ENCODE measurements around the gene MORN4. TPM values are rescaled to one million over a fixed set of nuclear protein-coding genes. Genes with fewer than 3 reads are reported as not detected.

MORN4 gene
- total and polyA plus RNA-seq, 2 donors (not counting 3 experiments of a cell fraction or from before 2014, with no cell fraction given) = 12.2 to 13.9 TPM

- no peaks in the 10 kb centered on the region for H3K9me3 ChIP-seq (replicated peaks; ENCODE audit: control insufficient read depth, insufficient read depth, low read length)
- H4K20me1 ChIP-seq (replicated peaks; ENCODE audit: control insufficient read depth, extremely low read depth, insufficient read depth, low read length) = no peaks in the 10 kb centered on the region
- peaks cover 3% of the 10 kb centered on the region for H3K4me1 ChIP-seq (ENCODE audit: control insufficient read depth, extremely low read depth, insufficient read depth, low read length)
- TF ChIP-seq CTCF (IDR thresholded peaks at IDR 0.05; ENCODE audit: extremely low read depth in 1 of 2, insufficient read depth in 1 of 2, low read depth in 1 of 2, low read length in 2 of 2) = no peak
- no peak for TF ChIP-seq POLR2AphosphoS5 (IDR thresholded peaks at IDR 0.05; ENCODE audit: insufficient read depth, low read depth, low read length)
- H3K4me2 ChIP-seq (ENCODE audit: insufficient read depth, low read length) = no peak overlapping the region
- ChIA-PET CTCF (interaction anchor here (0.7 to 1.4 kb wide), 2 partner anchors 21 to 56 kb away, joined by 3 to 5 read pairs; partner anchors contain the start of gene ANKRD2), POLR2A (no interaction called here)
- H3K79me2 ChIP-seq (ENCODE audit: control insufficient read depth, insufficient read depth, low read length) = no peaks in the 10 kb centered on the region
- H2AFZ ChIP-seq (ENCODE audit: low read depth, low read length) = no peak overlapping the region
- intact Hi-C loops (cut with micrococcal nuclease) = no loop called here
- no peaks in the 10 kb centered on the region for H3K27me3 ChIP-seq (ENCODE audit: control insufficient read depth in 2 of 2, insufficient read depth in 2 of 2, low read length in 2 of 2)
- H3K36me3 ChIP-seq (ENCODE audit: control insufficient read depth in 2 of 2, extremely low read depth in 1 of 2, insufficient read depth in 2 of 2, low read length in 2 of 2) = no peaks in the 10 kb centered on the region
- H3K27ac ChIP-seq (ENCODE audit: insufficient read depth, low read depth, low read length) = no peak overlapping the region
- no peak overlapping the region for H3K9ac ChIP-seq (replicated peaks; ENCODE audit: extremely low read depth, insufficient read depth, low read length)
- H3K9me1 ChIP-seq (replicated peaks; ENCODE audit: control insufficient read depth, extremely low read depth, insufficient read depth, low read length) = no peaks in the 10 kb centered on the region
- DNase-seq (ENCODE audit: low read depth, low spot score) = no peak
- no peak for FAIRE-seq
- H3K4me3 ChIP-seq (replicated peaks in 1 of 3; ENCODE audit: insufficient read depth in 1 of 3, low read depth in 1 of 3, low read length in 3 of 3) = no peak overlapping the region
- dilution Hi-C loops (cut with MboI; ENCODE audit: extremely low pct_ligation_motif_present, low sequenced_read_pairs) = no loop called here
- no TSS peak for BruUV-seq (replicated peaks)
Observed at GRCh38 chr10:97628228-97628627, 5.1 kb downstream of the MORN4 start.

GRCh38 chr10:97627731-97628130, 5.6 kb downstream of the MORN4 start:
- no peak for TF ChIP-seq POLR2A (IDR thresholded peaks at IDR 0.05; ENCODE audit: low read depth, low read length)
- H3K4me1 ChIP-seq (ENCODE audit: control insufficient read depth, extremely low read depth, insufficient read depth, low read length) = peaks cover 3% of the 10 kb centered on the region
- no peak for DNase-seq (ENCODE audit: low read depth, low spot score)
- POLR2A ChIA-PET = no interaction called here
- H3K9ac ChIP-seq (replicated peaks; ENCODE audit: extremely low read depth, insufficient read depth, low read length) = no peak overlapping the region
- no peak overlapping the region for H3K4me3 ChIP-seq (replicated peaks in 1 of 3; ENCODE audit: insufficient read depth in 1 of 3, low read depth in 1 of 3, low read length in 3 of 3)
- intact Hi-C loops (cut with micrococcal nuclease) = no loop called here
- CTCF ChIA-PET = interaction anchor here (0.7 to 1.4 kb wide), 2 partner anchors 21 to 56 kb away, joined by 3 to 5 read pairs; partner anchors contain the start of gene ANKRD2
- dilution Hi-C loops (cut with MboI; ENCODE audit: extremely low pct_ligation_motif_present, low sequenced_read_pairs) = no loop called here
- no peak overlapping the region for H3K4me2 ChIP-seq (ENCODE audit: insufficient read depth, low read length)
- H3K9me1 ChIP-seq (replicated peaks; ENCODE audit: control insufficient read depth, extremely low read depth, insufficient read depth, low read length) = no peaks in the 10 kb centered on the region
- H3K79me2 ChIP-seq (ENCODE audit: control insufficient read depth, insufficient read depth, low read length) = no peaks in the 10 kb centered on the region
- H3K27me3 ChIP-seq (ENCODE audit: control insufficient read depth in 2 of 2, insufficient read depth in 2 of 2, low read length in 2 of 2) = no peaks in the 10 kb centered on the region
- BruUV-seq (replicated peaks) = no TSS peak
- FAIRE-seq = no peak
- no peaks in the 10 kb centered on the region for H4K20me1 ChIP-seq (replicated peaks; ENCODE audit: control insufficient read depth, extremely low read depth, insufficient read depth, low read length)
- H2AFZ ChIP-seq (ENCODE audit: low read depth, low read length) = no peak overlapping the region
- H3K36me3 ChIP-seq (ENCODE audit: control insufficient read depth in 2 of 2, extremely low read depth in 1 of 2, insufficient read depth in 2 of 2, low read length in 2 of 2) = no peaks in the 10 kb centered on the region
- H3K9me3 ChIP-seq (replicated peaks; ENCODE audit: control insufficient read depth, insufficient read depth, low read length) = no peaks in the 10 kb centered on the region
- no peak overlapping the region for H3K27ac ChIP-seq (ENCODE audit: insufficient read depth, low read depth, low read length)

All from endothelial cell of umbilical vein (primary cell).